Activated CD4-positive, alpha-beta T cell treated with anti-CD3 and anti-CD28 coated beads for 24 hours (primary cell): Measurements from ENCODE around the gene PSMA2.
"Not testable (repeated sequence)": the region's sequence is repeated elsewhere in the genome, so short reads cannot be mapped to it uniquely, and the experiment has no call there.

ENCODE experiments used
- DNase-seq, 2 donors: peaks; one replicate each; pipeline ENCODE4 v3.0.0-alpha.2; 2020; ENCODE audit warnings: low read depth in 2 of 2

Gene PSMA2

GRCh38 chr7:42907316-42907715 is 24.7 kb downstream of the PSMA2 start:
- DNase-seq, result no peak

GRCh38 chr7:42906181-42906580 is 25.8 kb downstream of the PSMA2 start:
- DNase-seq, result no peak

GRCh38 chr7:42902331-42902730 is 29.6 kb downstream of the PSMA2 start:
- no peak for DNase-seq

- no peak for DNase-seq
Observed at GRCh38 chr7:42900842-42901241, 31.1 kb downstream of the PSMA2 start.

- DNase-seq, result no peak
Observed at GRCh38 chr7:42893346-42894240, 38.4 kb downstream of the PSMA2 start.

- no peak for DNase-seq
Observed at GRCh38 chr7:42886893-42887505, 45.0 kb downstream of the PSMA2 start.

GRCh38 chr7:42886129-42886528 is 45.8 kb downstream of the PSMA2 start:
- no peak for DNase-seq

GRCh38 chr7:42885183-42885582 is 46.8 kb downstream of the PSMA2 start:
- DNase-seq, result not testable (repeated sequence)

- DNase-seq, result no peak
Observed at GRCh38 chr7:42883950-42884349, 48.0 kb downstream of the PSMA2 start.

GRCh38 chr7:42880392-42880791 is 51.6 kb downstream of the PSMA2 start:
- no peak for DNase-seq

GRCh38 chr7:42878303-42878702 is 53.7 kb downstream of the PSMA2 start:
- no peak for DNase-seq

GRCh38 chr7:42877862-42878261 is 54.1 kb downstream of the PSMA2 start:
- DNase-seq, result no peak

- DNase-seq, result peak; percentile 47 to 49
Observed at GRCh38 chr7:42876182-42877068, 55.5 kb downstream of the PSMA2 start.

GRCh38 chr7:42869131-42870020 is 62.6 kb downstream of the PSMA2 start:
- peak; percentile 7 to 33 for DNase-seq

- no peak for DNase-seq
Observed at GRCh38 chr7:42868480-42868879, 63.5 kb downstream of the PSMA2 start.
